HG03039 (cell line): ENCODE measurements around the gene BAK1.
"Not testable (repeated sequence)": the region's sequence is repeated elsewhere in the genome, so short reads cannot be mapped to it uniquely, and the experiment has no call there.

Source experiments
- ATAC-seq: cut with Tn5 transposase; IDR thresholded peaks from one replicate; pipeline ENCODE4 v1.9.1; 2021; ENCODE audit warnings: mild to moderate bottlenecking, moderate library complexity; ENCODE audit not compliant: unreplicated experiment

BAK1 gene

GRCh38 chr6:33557376-33557775 is 22.7 kb downstream of the BAK1 start:
- no peak for ATAC-seq

GRCh38 chr6:33552883-33553282 is 27.2 kb downstream of the BAK1 start:
- ATAC-seq = not testable (repeated sequence)

GRCh38 chr6:33552252-33552651 is 27.8 kb downstream of the BAK1 start:
- no peak for ATAC-seq

GRCh38 chr6:33551538-33551937 is 28.5 kb downstream of the BAK1 start:
- ATAC-seq = no peak

- ATAC-seq = no peak
These were observed 30.2 kb downstream of the BAK1 start for GRCh38 chr6:33549896-33550295.

- ATAC-seq = no peak
These were observed 30.9 kb downstream of the BAK1 start for GRCh38 chr6:33549196-33549595.

GRCh38 chr6:33547499-33547898 is 32.6 kb downstream of the BAK1 start:
- no peak for ATAC-seq

GRCh38 chr6:33546766-33547165 is 33.3 kb downstream of the BAK1 start:
- ATAC-seq = no peak

- not testable (repeated sequence) for ATAC-seq
These were observed 34.8 kb downstream of the BAK1 start for GRCh38 chr6:33545292-33545691.

- ATAC-seq = no peak
These were observed 37.0 kb downstream of the BAK1 start for GRCh38 chr6:33543116-33543515.

GRCh38 chr6:33540768-33541167 is 39.3 kb downstream of the BAK1 start:
- no peak for ATAC-seq

- no peak for ATAC-seq
These were observed 45.4 kb downstream of the BAK1 start for GRCh38 chr6:33534702-33535101.

GRCh38 chr6:33533163-33533869 is 46.8 kb downstream of the BAK1 start:
- not testable (repeated sequence) for ATAC-seq

GRCh38 chr6:33532431-33532830 is 47.6 kb downstream of the BAK1 start:
- not testable (repeated sequence) for ATAC-seq

- ATAC-seq = not testable (repeated sequence)
These were observed 49.5 kb downstream of the BAK1 start for GRCh38 chr6:33530617-33531016.
